ACHN (cell line): ENCODE data around the gene OPA1.

Experiments
- DNase-seq: peaks from one replicate; pipeline ENCODE4 v3.0.0-alpha.2; 2015
- in situ Hi-C: cut with HindIII; loops from 2 replicates; pipeline ENCODE4 v1.10.0; 2017; ENCODE audit warnings: low sequenced_read_pairs, low pct_ligation_motif_present, low pct_unique_long_range_greater_than_20kb

Gene OPA1

DNA sequence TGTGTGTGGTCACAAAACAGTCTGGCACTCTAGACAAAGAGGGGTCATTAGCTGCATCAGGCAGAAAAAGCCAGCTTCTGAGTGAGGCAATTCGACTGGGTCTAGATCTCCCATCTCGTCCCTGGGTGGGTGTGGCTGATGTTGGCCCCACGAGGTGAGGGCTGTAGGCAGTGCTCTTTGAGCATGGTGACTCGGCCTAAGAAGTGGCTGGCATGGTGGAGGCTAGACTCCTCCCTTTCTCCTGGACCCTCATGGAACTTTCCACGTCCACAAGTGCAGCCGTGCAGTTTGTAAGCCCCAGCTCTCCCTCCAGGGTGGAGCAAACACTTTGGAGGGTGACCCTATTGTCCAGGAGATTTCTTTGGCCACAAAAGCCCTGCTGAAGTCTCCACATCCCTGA is 134.1 kb downstream of the OPA1 start:
- in situ Hi-C loops, result no loop called here
- DNase-seq, result no peak

DNA sequence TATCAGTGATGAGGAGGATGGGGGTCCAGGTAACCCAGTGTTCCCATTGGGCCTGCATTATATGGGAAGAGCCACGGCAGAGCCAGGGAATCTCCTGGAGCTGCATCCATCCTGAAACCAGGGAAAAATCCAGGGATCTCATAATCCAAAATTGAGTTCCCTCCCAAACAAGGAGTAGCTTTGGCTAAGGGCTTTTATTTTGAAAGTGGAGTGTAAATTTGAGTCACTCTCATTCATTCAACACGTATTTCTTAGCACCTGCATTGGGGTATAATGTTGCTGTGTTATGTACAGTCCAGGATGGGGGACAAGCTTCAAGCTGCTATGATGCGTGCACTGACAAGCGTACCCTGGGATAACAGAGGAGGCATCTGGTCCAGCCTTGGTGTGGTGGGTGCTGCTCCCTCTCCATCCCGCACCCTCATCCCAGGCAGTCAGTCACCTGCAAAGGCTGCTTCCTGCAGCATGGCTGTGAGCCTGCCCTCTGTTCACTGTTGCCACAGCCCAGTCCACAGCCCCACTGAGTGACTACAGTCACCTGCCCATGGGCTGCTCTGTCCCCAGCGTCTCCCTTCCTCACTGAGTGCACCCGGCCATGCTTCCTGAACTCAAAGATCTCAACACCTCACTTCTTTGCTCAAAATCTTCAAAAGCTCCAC is 135.6 kb downstream of the OPA1 start:
- no peak for DNase-seq
- in situ Hi-C loops, result no loop called here

- in situ Hi-C loops, result no loop called here
- DNase-seq, result no peak
Observed at GRCh38 chr3:193729088-193729465, 136.1 kb downstream of the OPA1 start.

GRCh38 chr3:193729601-193730000 is 136.6 kb downstream of the OPA1 start:
- DNase-seq, result no peak
- in situ Hi-C loops, result no loop called here

- in situ Hi-C loops, result no loop called here
- DNase-seq, result no peak
Observed at GRCh38 chr3:193730511-193730910, 137.5 kb downstream of the OPA1 start.

- no peak for DNase-seq
- in situ Hi-C loops, result no loop called here
Observed at GRCh38 chr3:193730976-193731375, 138.0 kb downstream of the OPA1 start.

- no peak for DNase-seq
- in situ Hi-C loops, result no loop called here
Observed at GRCh38 chr3:193731656-193732055, 138.6 kb downstream of the OPA1 start.

- DNase-seq, result peak; percentile 55
Observed at GRCh38 chr3:193732391-193732790, 139.4 kb downstream of the OPA1 start.

GRCh38 chr3:193732827-193733226 is 139.8 kb downstream of the OPA1 start:
- DNase-seq, result no peak
- in situ Hi-C loops, result no loop called here

More at GRCh38 chr3:193732391-193732790, 139.4 kb downstream of the OPA1 start:
- in situ Hi-C loops, result no loop called here

GRCh38 chr3:193734737-193735366 is 141.8 kb downstream of the OPA1 start:
- no peak for DNase-seq
- in situ Hi-C loops, result no loop called here

DNA sequence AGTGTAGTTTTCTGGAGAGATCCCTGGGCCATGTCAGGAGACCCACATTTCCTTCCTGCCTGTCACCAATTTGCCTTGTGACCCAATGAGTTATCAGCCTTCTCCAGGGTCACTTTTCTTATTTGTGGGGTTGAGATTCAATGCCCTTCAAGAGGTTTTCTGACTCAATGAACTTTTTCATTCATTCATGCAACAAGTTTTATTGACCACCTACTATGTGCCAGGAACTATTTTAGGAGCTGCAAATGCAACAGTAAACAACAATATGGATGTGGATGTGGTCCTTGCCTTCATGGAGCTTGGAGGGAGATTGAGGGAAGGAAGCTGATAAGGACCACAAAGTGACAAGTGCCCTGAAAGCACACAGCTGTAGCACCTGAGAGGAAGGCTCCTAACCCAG is 142.8 kb downstream of the OPA1 start:
- no peak for DNase-seq
- in situ Hi-C loops, result no loop called here

- in situ Hi-C loops, result no loop called here
- no peak for DNase-seq
Observed at GRCh38 chr3:193736616-193737015, 143.6 kb downstream of the OPA1 start.

DNA sequence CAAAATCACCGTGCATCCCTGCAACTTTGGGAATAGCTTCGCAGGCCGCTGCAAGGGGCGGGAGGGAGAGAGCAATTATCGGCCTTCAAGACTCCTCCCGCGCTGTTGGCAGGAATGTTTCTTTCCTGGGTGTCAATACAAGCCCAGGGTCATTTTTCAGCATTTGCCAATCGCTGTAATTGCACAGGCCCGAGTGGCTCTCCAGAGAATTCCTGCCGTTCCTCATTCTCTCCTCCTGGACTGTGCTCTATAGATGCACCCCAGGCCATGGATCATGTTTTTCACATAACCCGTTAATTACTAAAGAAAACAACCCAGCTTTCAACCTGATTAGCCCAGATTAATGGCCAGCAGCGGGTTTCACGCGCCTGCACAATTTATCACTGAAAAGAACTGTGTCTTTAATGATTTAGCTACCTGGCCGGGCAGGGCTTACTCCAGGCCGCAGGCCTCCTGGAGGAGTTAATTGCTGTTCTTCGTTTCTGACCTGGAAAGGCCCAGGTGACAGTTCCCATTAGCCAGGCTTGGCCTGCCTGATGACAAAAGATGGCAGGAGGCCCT is 144.3 kb downstream of the OPA1 start:
- DNase-seq, result no peak
- in situ Hi-C loops, result no loop called here

DNA sequence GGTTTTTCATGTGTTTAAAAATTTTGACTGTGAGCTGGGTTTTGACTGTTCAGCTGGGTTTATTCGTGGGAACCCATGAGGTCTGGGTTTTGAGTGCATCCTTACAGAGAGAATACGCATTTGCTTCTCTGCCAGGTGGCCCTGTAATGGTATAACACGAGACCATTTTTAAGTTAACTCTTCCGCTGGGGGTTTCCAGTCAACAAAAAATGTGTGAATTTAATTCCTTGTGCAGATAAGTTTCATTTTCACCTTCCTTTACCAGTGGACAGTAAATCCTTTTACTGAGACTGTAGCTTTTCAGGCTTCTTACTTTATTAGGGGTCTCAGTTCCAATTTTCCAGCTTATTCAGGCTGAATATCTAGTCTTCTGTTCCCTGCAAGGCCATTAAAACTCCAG is 149.6 kb downstream of the OPA1 start:
- DNase-seq, result peak; percentile 8
- in situ Hi-C loops, result no loop called here

GRCh38 chr3:193743702-193744047 is 150.7 kb downstream of the OPA1 start:
- in situ Hi-C loops, result no loop called here
- no peak for DNase-seq

GRCh38 chr3:193744048-193744821 is 151.2 kb downstream of the OPA1 start:
- DNase-seq, result peak; percentile 34
- in situ Hi-C loops, result no loop called here

- in situ Hi-C loops, result no loop called here
- no peak for DNase-seq
Observed at GRCh38 chr3:193744822-193745684, 152.0 kb downstream of the OPA1 start.

- no peak for DNase-seq
- in situ Hi-C loops, result no loop called here
Observed at GRCh38 chr3:193746832-193747231, 153.8 kb downstream of the OPA1 start.
